Lung (tissue), 12 donors: ENCODE data around the gene OR2L3. TPM values are rescaled to one million over a fixed set of nuclear protein-coding genes. Genes with fewer than 3 reads are reported as not detected.

ENCODE experiments used
- ATAC-seq: fragments of 200-7000 bp; cut with Tn5 transposase; one replicate; pipeline ENCODE4 v1.9.1; 2020; ENCODE audit warnings: moderate number of reproducible peaks; ENCODE audit not compliant: insufficient read depth, low FRiP score
- DNase-seq, 3 donors: peaks; one replicate each; pipeline ENCODE4 v3.0.0-alpha.2; 2013 to 2017
- H3K27ac ChIP-seq, 2 donors: one replicate each; pipeline ENCODE4 v1.5.1; 2013; ENCODE audit warnings: mild to moderate bottlenecking in 2 of 2, moderate library complexity in 2 of 2, control low read depth in 1 of 2, inconsistent platforms in 1 of 2, low read depth in 1 of 2, low read length in 1 of 2
- H3K27me3 ChIP-seq, 3 donors: one replicate each; pipeline ENCODE4 v1.5.1; 2013; ENCODE audit warnings: low read length in 2 of 3; ENCODE audit not compliant: control insufficient read depth in 3 of 3, insufficient read depth in 3 of 3
- H3K36me3 ChIP-seq, 4 donors: one replicate each; pipeline ENCODE4 v1.5.1; 2013; ENCODE audit warnings: low read length in 4 of 4, mild to moderate bottlenecking in 1 of 4, moderate library complexity in 1 of 4; ENCODE audit not compliant: control insufficient read depth in 4 of 4, insufficient read depth in 4 of 4
- H3K4me1 ChIP-seq, 5 donors: one replicate each; pipeline ENCODE4 v1.5.1; 2013; ENCODE audit warnings: low read length in 5 of 5, mild to moderate bottlenecking in 2 of 5, moderate library complexity in 1 of 5; ENCODE audit not compliant: control insufficient read depth in 5 of 5, insufficient read depth in 5 of 5
- H3K4me3 ChIP-seq: one replicate; pipeline ENCODE4 v1.5.1; 2013; ENCODE audit warnings: mild to moderate bottlenecking, control low read depth, moderate library complexity
- H3K9ac ChIP-seq, 2 donors: one replicate each; pipeline ENCODE4 v1.5.1; 2013; ENCODE audit warnings: low read length in 2 of 2, control low read depth in 1 of 2; ENCODE audit not compliant: insufficient read depth in 1 of 2
- H3K9me3 ChIP-seq, 4 donors: one replicate each; pipeline ENCODE4 v1.5.1; 2013; ENCODE audit warnings: low read length in 3 of 4, mild to moderate bottlenecking in 1 of 4, moderate library complexity in 1 of 4; ENCODE audit not compliant: control insufficient read depth in 4 of 4, insufficient read depth in 3 of 4
- CTCF ChIP-seq: IDR thresholded peaks from 2 replicates; pipeline ENCODE4 v1.5.1; 2012; ENCODE audit warnings: mild to moderate bottlenecking; ENCODE audit errors: control extremely low read depth, extremely low read depth
- WGBS, 2 donors: extraction: QIAGEN DNeasy Blood & Tissue Kit; methylation state at CpG; one replicate each; pipeline ENCODE4 v1.1.7; 2013; 5-methylcytosine and 5-hydroxymethylcytosine counted together
- polyA plus RNA-seq, 2 donors: library from polyadenylated mRNA; stranded (reverse); fragments of 200-250 nt; gene quantifications; one replicate each; pipeline ENCODE4 v1.2.1, GENCODE V29; 2013
- total RNA-seq, 2 donors: library from RNA; depleted of rRNA in 1 of 2; stranded (reverse); fragments of >200 nt in 1 of 2; gene quantifications; one replicate each; pipeline ENCODE4 v1.2.1, GENCODE V29; 2014 to 2021
- donor health status: control.
- donor health status: control.
- donor health status: Bipolar disorder and iron deficiency.
- donor health status: healthy.
- donor health status: DM: yes; HTN: yes; CAD: no.

The OR2L3 gene
- total and polyA plus RNA-seq, 4 donors: not detected

DNA sequence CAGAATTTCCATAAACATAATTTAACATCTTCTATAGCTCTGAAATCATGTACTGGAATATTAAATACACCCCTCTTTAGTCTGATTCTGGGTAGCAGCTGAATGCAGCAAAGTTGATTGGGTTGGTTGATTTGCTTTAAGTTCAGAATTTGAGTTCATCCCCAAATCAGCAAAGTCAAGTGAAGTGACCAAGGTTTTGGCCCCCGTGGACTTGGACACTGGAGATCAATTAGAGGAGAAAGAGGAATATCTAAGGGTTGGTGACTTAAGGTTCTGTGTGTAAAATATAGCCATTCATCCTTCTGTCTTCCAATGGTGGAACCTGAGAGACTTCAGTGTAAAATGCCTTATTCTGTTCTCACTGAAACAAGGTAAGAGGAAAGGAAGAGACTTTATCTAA is 48.2 kb downstream of the OR2L3 start, which contains the start of gene OR2L13:
Gene OR2L13 (plus strand): TSS at position 301 of the 400 bp plus-strand sequence. CDS start 4,192 bp downstream, outside the sequence.
- Histone ChIP-seq H3K27ac (no peak within 1 kb of the TSS), H3K4me3 (no peak within 1 kb of the TSS), H3K9ac (no peak within 1 kb of the TSS), H3K4me1 (no peaks in the 10 kb centered on the region), H3K27me3 (no peaks in the 10 kb centered on the region), H3K9me3 (peaks cover 0 to 12% (median 3%) of the 10 kb centered on the region in 4 donors), H3K36me3 (no peaks in the 10 kb centered on the region)
- ATAC-seq (no peak), DNase-seq (no peak)
- WGBS, 2 donors: 54 to 60% methylated on average over 1 of the region's 1 CpG
- no peak for TF ChIP-seq CTCF

DNA sequence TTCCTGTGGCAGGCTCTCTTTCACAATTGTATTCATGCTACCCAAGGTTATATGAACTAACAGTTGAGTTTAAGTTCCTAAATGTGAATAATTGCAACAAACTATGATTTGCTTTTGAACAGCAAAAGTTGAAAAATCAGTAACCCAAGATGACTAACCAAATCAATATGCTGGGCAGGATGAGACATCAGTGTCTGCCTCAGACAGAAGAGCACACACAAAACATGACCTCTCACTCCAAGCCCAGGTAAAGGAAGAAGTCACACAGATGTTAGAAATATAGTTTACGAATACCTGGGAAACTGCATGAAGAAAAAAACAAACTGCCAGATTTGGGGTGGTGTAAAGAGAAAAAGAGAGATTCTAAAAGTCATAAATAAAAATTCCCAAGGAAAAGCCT is 51.9 kb downstream of the OR2L3 start:
- Histone ChIP-seq H3K27ac (no peak overlapping the region), H3K9ac (no peak overlapping the region), H3K36me3 (no peaks in the 10 kb centered on the region), H3K27me3 (no peaks in the 10 kb centered on the region), H3K4me3 (no peak overlapping the region), H3K4me1 (no peaks in the 10 kb centered on the region), H3K9me3 (peaks cover 0 to 11% (median 0%) of the 10 kb centered on the region in 4 donors)
- WGBS, 2 donors: 77 to 84% methylated on average over 1 of the region's 1 CpG
- DNase-seq: no peak
- no peak for ATAC-seq
- TF ChIP-seq CTCF: no peak

- Histone ChIP-seq H3K27ac (no peak overlapping the region), H3K27me3 (no peaks in the 10 kb centered on the region), H3K9ac (no peak overlapping the region), H3K36me3 (no peaks in the 10 kb centered on the region), H3K9me3 (peaks cover 0 to 11% (median 1%) of the 10 kb centered on the region in 4 donors), H3K4me1 (no peaks in the 10 kb centered on the region), H3K4me3 (no peak overlapping the region)
- no peak for TF ChIP-seq CTCF
- ATAC-seq (no peak), DNase-seq (no peak)
Observed at GRCh38 chr1:248102847-248103246, 56.2 kb downstream of the OR2L3 start.

GRCh38 chr1:248111157-248111556 is 64.5 kb downstream of the OR2L3 start:
- H3K9me3 ChIP-seq: peaks cover 4 to 30% (median 11%) of the 10 kb centered on the region in 4 donors
- H3K9ac ChIP-seq: no peak overlapping the region
- DNase-seq: no peak
- H3K27ac ChIP-seq: no peak overlapping the region
- TF ChIP-seq CTCF: no peak
- H3K4me3 ChIP-seq: no peak overlapping the region
- ATAC-seq: no peak
- H3K4me1 ChIP-seq: no peaks in the 10 kb centered on the region
- no peaks in the 10 kb centered on the region for H3K36me3 ChIP-seq
- WGBS, 2 donors: 79 to 85% methylated on average over 5 of the region's 5 CpGs
- no peaks in the 10 kb centered on the region for H3K27me3 ChIP-seq
